Astrocyte (in vitro differentiated cells and primary cell): Measurements from ENCODE around the gene SPTAN1. TPM values are rescaled to one million over a fixed set of nuclear protein-coding genes. Genes with fewer than 3 reads are reported as not detected.

ENCODE experiments used
- DNase-seq: peaks from one replicate; pipeline ENCODE4 v3.0.0-alpha.2; 2010; ENCODE audit warnings: low read depth
- FAIRE-seq: peaks from 2 replicates; lab custom pipeline; 2011; peaks lifted over from hg19 to GRCh38; lab: Jason Lieb, UNC
- H2AFZ ChIP-seq: 2 replicates; pipeline ENCODE4 v1.6.0; 2012; ENCODE audit warnings: low read depth, low read length, inconsistent platforms
- H3K27ac ChIP-seq: 2 replicates; pipeline ENCODE4 v1.5.1; 2011; ENCODE audit warnings: low read depth, low read length, inconsistent platforms
- H3K27me3 ChIP-seq: 2 replicates; pipeline ENCODE4 v1.6.0; 2011; ENCODE audit warnings: low read length, inconsistent platforms; ENCODE audit not compliant: insufficient read depth
- H3K36me3 ChIP-seq: 2 replicates; pipeline ENCODE4 v1.5.1; 2011; ENCODE audit warnings: low read length, inconsistent platforms; ENCODE audit not compliant: insufficient read depth
- H3K4me1 ChIP-seq: 2 replicates; pipeline ENCODE4 v1.5.1; 2011; ENCODE audit warnings: low read length, inconsistent platforms; ENCODE audit not compliant: insufficient read depth
- H3K4me2 ChIP-seq: 2 replicates; pipeline ENCODE4 v1.6.0; 2012; ENCODE audit warnings: low read length, inconsistent platforms
- H3K4me3 ChIP-seq: 2 replicates; pipeline ENCODE4 v1.5.1; 2011; ENCODE audit warnings: low read depth, mild to moderate bottlenecking, low read length, inconsistent platforms; ENCODE audit not compliant: insufficient read depth
- H3K79me2 ChIP-seq: 2 replicates; pipeline ENCODE4 v1.6.0; 2012; ENCODE audit warnings: mild to moderate bottlenecking, low read length, inconsistent platforms; ENCODE audit not compliant: insufficient read depth
- H3K9ac ChIP-seq: 2 replicates; pipeline ENCODE4 v1.6.0; 2012; ENCODE audit warnings: mild to moderate bottlenecking, low read length, inconsistent platforms
- H3K9me3 ChIP-seq: 2 replicates; pipeline ENCODE4 v1.5.1; 2012; ENCODE audit warnings: low read depth, mild to moderate bottlenecking, low read length, inconsistent platforms; ENCODE audit not compliant: insufficient read depth
- H4K20me1 ChIP-seq: 2 replicates; pipeline ENCODE4 v1.6.0; 2012; ENCODE audit warnings: low read length, inconsistent platforms; ENCODE audit not compliant: insufficient read depth
- H3K27ac Mint-ChIP-seq: one replicate; pipeline ENCODE4 v1.8.0; 2021; ENCODE audit warnings: mild to moderate bottlenecking, mixed read lengths; ENCODE audit not compliant: unreplicated experiment
- H3K27me3 Mint-ChIP-seq: one replicate; pipeline ENCODE4 v1.8.0; 2021; ENCODE audit warnings: low read depth, mixed read lengths; ENCODE audit not compliant: unreplicated experiment
- H3K36me3 Mint-ChIP-seq: one replicate; pipeline ENCODE4 v1.8.0; 2021; ENCODE audit warnings: low read depth, mixed read lengths; ENCODE audit not compliant: unreplicated experiment
- H3K4me1 Mint-ChIP-seq: one replicate; pipeline ENCODE4 v1.8.0; 2021; ENCODE audit warnings: low read depth, mixed read lengths; ENCODE audit not compliant: unreplicated experiment
- H3K4me3 Mint-ChIP-seq: one replicate; pipeline ENCODE4 v1.8.0; 2021; ENCODE audit warnings: mild to moderate bottlenecking, moderate library complexity, mixed read lengths; ENCODE audit not compliant: unreplicated experiment
- H3K9me3 Mint-ChIP-seq: one replicate; pipeline ENCODE4 v1.8.0; 2021; ENCODE audit warnings: mild to moderate bottlenecking, mixed read lengths; ENCODE audit not compliant: unreplicated experiment
- CTCF ChIP-seq: IDR thresholded peaks from 2 replicates; pipeline ENCODE4 v1.5.1; 2011; ENCODE audit warnings: low read depth, mild to moderate bottlenecking, inconsistent platforms, low read length, moderate library complexity; ENCODE audit not compliant: insufficient read depth
- EZH2 ChIP-seq: IDR thresholded peaks from 2 replicates; pipeline ENCODE4 v1.6.1; 2012; ENCODE audit warnings: mild to moderate bottlenecking, low read length, inconsistent platforms; ENCODE audit not compliant: insufficient read depth
- total RNA-seq: library from RNA; stranded (reverse); gene quantifications from 2 replicates; pipeline ENCODE4 v1.2.1, GENCODE V29; 2021

SPTAN1 gene
- total RNA-seq, 1 donor from 2014 or later: 604 TPM

DNA sequence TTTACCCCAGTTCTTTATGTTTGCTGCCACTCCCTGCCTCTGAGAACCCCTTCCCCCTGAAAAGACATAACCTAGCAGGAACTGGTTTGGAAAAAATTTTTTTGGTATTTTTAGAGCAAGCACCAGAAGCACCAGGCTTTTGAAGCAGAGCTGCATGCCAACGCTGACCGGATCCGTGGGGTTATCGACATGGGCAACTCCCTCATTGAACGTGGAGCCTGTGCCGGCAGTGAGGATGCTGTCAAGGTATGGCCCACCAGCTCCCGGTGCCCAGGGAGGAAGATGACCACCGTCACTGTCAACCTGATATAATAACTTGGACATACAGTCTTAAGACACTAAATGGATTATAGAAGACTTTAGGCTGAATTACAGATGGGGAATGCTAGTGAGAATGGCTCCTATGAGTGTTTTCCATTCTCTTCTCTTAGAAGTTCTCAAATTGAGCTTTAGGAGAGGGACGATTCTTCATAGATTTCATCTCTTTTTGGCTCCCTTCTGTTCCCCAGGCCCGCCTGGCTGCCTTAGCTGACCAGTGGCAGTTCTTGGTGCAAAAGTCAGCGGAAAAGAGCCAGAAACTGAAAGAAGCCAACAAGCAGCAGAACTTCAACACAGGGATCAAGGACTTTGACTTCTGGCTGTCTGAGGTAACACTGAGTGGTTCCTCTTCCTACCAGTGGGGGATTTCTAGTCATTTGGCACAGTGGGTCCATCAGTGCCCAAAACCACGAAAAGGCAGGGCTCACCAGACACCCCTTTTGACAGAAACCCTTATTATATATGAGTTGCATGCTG lies 59.4 kb downstream of the SPTAN1 start:
- no peak overlapping the region for H3K27ac Mint-ChIP-seq
- no peak for DNase-seq
- H3K27ac ChIP-seq: no peak overlapping the region
- no peaks in the 10 kb centered on the region for H3K4me1 ChIP-seq
- H4K20me1 ChIP-seq: peaks cover 60% of the 10 kb centered on the region
- FAIRE-seq: no peak
- no peak overlapping the region for H3K4me3 ChIP-seq
- no peak overlapping the region for H3K9ac ChIP-seq
- no peaks in the 10 kb centered on the region for H3K27me3 ChIP-seq
- peaks cover 32% of the 10 kb centered on the region for H3K36me3 Mint-ChIP-seq
- H3K9me3 ChIP-seq: no peaks in the 10 kb centered on the region
- no peak overlapping the region for H2AFZ ChIP-seq
- H3K4me2 ChIP-seq: no peak overlapping the region
- H3K36me3 ChIP-seq: peaks cover 87% of the 10 kb centered on the region
- H3K4me1 Mint-ChIP-seq: peaks cover 4% of the 10 kb centered on the region
- no peaks in the 10 kb centered on the region for H3K27me3 Mint-ChIP-seq
- no peaks in the 10 kb centered on the region for H3K9me3 Mint-ChIP-seq
- H3K79me2 ChIP-seq: peaks cover 4% of the 10 kb centered on the region
- no peak for TF ChIP-seq CTCF
- TF ChIP-seq EZH2: no peak
- H3K4me3 Mint-ChIP-seq: no peak overlapping the region

DNA sequence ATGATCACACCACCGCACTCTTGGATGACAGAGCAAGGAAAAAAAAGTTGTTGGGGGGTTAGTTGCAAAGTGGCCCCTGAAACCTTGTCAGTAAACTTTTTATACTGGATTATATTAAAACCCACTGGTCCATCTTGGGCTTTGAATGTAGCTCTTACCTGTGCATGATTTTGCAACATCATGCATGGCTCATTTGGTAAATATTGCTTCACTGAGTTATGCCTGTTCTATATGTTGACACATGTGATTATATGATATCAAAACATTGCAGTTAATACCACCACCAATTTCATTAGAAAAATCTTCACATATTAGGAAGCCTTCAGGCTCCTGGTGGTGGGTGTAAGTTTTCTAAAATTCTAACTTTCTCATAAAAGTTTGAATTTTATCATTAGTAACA lies 62.3 kb downstream of the SPTAN1 start:
- H3K4me3 Mint-ChIP-seq: no peak overlapping the region
- Histone ChIP-seq H4K20me1 (peaks cover 51% of the 10 kb centered on the region), H3K9ac (no peak overlapping the region), H3K79me2 (no peaks in the 10 kb centered on the region), H2AFZ (no peak overlapping the region), H3K9me3 (no peaks in the 10 kb centered on the region), H3K4me3 (no peak overlapping the region), H3K27me3 (no peaks in the 10 kb centered on the region), H3K36me3 (peaks cover 85% of the 10 kb centered on the region), H3K4me2 (no peak overlapping the region), H3K27ac (no peak overlapping the region), H3K4me1 (no peaks in the 10 kb centered on the region)
- no peaks in the 10 kb centered on the region for H3K27me3 Mint-ChIP-seq
- peaks cover 38% of the 10 kb centered on the region for H3K36me3 Mint-ChIP-seq
- no peak for FAIRE-seq
- H3K4me1 Mint-ChIP-seq: peaks cover 4% of the 10 kb centered on the region
- no peaks in the 10 kb centered on the region for H3K9me3 Mint-ChIP-seq
- no peak for DNase-seq
- TF ChIP-seq EZH2: no peak
- no peak for TF ChIP-seq CTCF
- H3K27ac Mint-ChIP-seq: peak overlapping the region; percentile 78

- no peak overlapping the region for H3K27ac ChIP-seq
- H3K9me3 Mint-ChIP-seq: no peaks in the 10 kb centered on the region
- peaks cover 4% of the 10 kb centered on the region for H3K4me1 Mint-ChIP-seq
- no peak for FAIRE-seq
- no peaks in the 10 kb centered on the region for H3K27me3 ChIP-seq
- H2AFZ ChIP-seq: no peak overlapping the region
- peaks cover 38% of the 10 kb centered on the region for H3K36me3 Mint-ChIP-seq
- no peak overlapping the region for H3K4me3 ChIP-seq
- H3K4me3 Mint-ChIP-seq: no peak overlapping the region
- no peak overlapping the region for H3K4me2 ChIP-seq
- no peak for TF ChIP-seq CTCF
- no peak for TF ChIP-seq EZH2
- no peak overlapping the region for H3K9ac ChIP-seq
- no peaks in the 10 kb centered on the region for H3K4me1 ChIP-seq
- no peak overlapping the region for H3K27ac Mint-ChIP-seq
- peaks cover 84% of the 10 kb centered on the region for H3K36me3 ChIP-seq
- H3K9me3 ChIP-seq: no peaks in the 10 kb centered on the region
- H3K79me2 ChIP-seq: no peaks in the 10 kb centered on the region
- H4K20me1 ChIP-seq: peaks cover 48% of the 10 kb centered on the region
- no peaks in the 10 kb centered on the region for H3K27me3 Mint-ChIP-seq
- no peak for DNase-seq
Observed at GRCh38 chr9:128615571-128615970, 63.2 kb downstream of the SPTAN1 start.
